H9 (cell line): ENCODE measurements around the gene VPS41. TPM values are rescaled to one million over a fixed set of nuclear protein-coding genes. Genes with fewer than 3 reads are reported as not detected.

ENCODE experiments used
- DNase-seq: peaks from one replicate; pipeline ENCODE4 v3.0.0-alpha.2; 2017
- H2AFZ ChIP-seq: one replicate; pipeline ENCODE4 v1.6.1; 2013; ENCODE audit warnings: mild to moderate bottlenecking, low read length, control low read depth, moderate library complexity
- H2AK5ac ChIP-seq: 2 replicates; pipeline ENCODE4 v1.6.1; 2013; ENCODE audit warnings: low read length, control low read depth, mixed read lengths; ENCODE audit not compliant: insufficient read length
- H2BK120ac ChIP-seq: one replicate; pipeline ENCODE4 v1.6.1; 2013; ENCODE audit warnings: low read depth, mild to moderate bottlenecking, low read length, control low read depth, inconsistent platforms; ENCODE audit not compliant: poor library complexity, severe bottlenecking
- H2BK12ac ChIP-seq: 2 replicates; pipeline ENCODE4 v1.6.1; 2013; ENCODE audit warnings: low read length, control low read depth, mixed read lengths, low read depth; ENCODE audit not compliant: insufficient read length
- H2BK15ac ChIP-seq: 2 replicates; pipeline ENCODE4 v1.6.1; 2013; ENCODE audit warnings: low read depth, low read length, control low read depth
- H2BK20ac ChIP-seq: one replicate; pipeline ENCODE4 v1.6.1; 2013; ENCODE audit warnings: low read depth, mild to moderate bottlenecking, low read length, control low read depth, inconsistent platforms; ENCODE audit not compliant: poor library complexity, severe bottlenecking
- H2BK5ac ChIP-seq: 2 replicates; pipeline ENCODE4 v1.6.1; 2013; ENCODE audit warnings: low read length, control low read depth, mixed read lengths; ENCODE audit not compliant: insufficient read length
- H3K14ac ChIP-seq: 2 replicates; pipeline ENCODE4 v1.6.1; 2013; ENCODE audit warnings: low read length, control low read depth; ENCODE audit not compliant: insufficient read depth
- H3K18ac ChIP-seq: 2 replicates; pipeline ENCODE4 v1.6.1; 2013; ENCODE audit warnings: low read depth, mild to moderate bottlenecking, mixed read lengths, low read length, control low read depth; ENCODE audit not compliant: insufficient read length
- H3K23ac ChIP-seq: 2 replicates; pipeline ENCODE4 v1.6.1; 2013; ENCODE audit warnings: low read length, control low read depth, mixed read lengths, low read depth; ENCODE audit not compliant: insufficient read length
- H3K23me2 ChIP-seq: 2 replicates; pipeline ENCODE4 v1.6.1; 2013; ENCODE audit warnings: low read depth, mild to moderate bottlenecking, mixed read lengths, low read length, control low read depth; ENCODE audit not compliant: insufficient read length, poor library complexity, severe bottlenecking
- H3K27ac ChIP-seq: 2 replicates; pipeline ENCODE4 v1.5.1; 2013; ENCODE audit warnings: low read length, control low read depth, mixed read lengths, low read depth; ENCODE audit not compliant: insufficient read length
- H3K27me3 ChIP-seq: 2 replicates; pipeline ENCODE4 v1.6.1; 2013; ENCODE audit warnings: low read length, control low read depth, inconsistent platforms; ENCODE audit not compliant: insufficient read depth
- H3K4ac ChIP-seq: 2 replicates; pipeline ENCODE4 v1.6.1; 2013; ENCODE audit warnings: low read depth, mild to moderate bottlenecking, control low read depth, inconsistent platforms, low read length, moderate library complexity
- H3K4me1 ChIP-seq: 2 replicates; pipeline ENCODE4 v1.6.1; 2013; ENCODE audit warnings: low read length, control low read depth, inconsistent platforms; ENCODE audit not compliant: insufficient read depth
- H3K4me2 ChIP-seq: 2 replicates; pipeline ENCODE4 v1.6.1; 2013; ENCODE audit warnings: low read length, control low read depth, mixed read lengths; ENCODE audit not compliant: insufficient read length, insufficient read depth
- H3K56ac ChIP-seq: 2 replicates; pipeline ENCODE4 v1.6.1; 2013; ENCODE audit warnings: low read depth, mild to moderate bottlenecking, mixed read lengths, low read length, control low read depth; ENCODE audit not compliant: insufficient read length
- H3K79me1 ChIP-seq: 2 replicates; pipeline ENCODE4 v1.6.1; 2013; ENCODE audit warnings: low read depth, mild to moderate bottlenecking, moderate library complexity, low read length, control low read depth, inconsistent platforms; ENCODE audit not compliant: insufficient read depth, poor library complexity, severe bottlenecking
- H3K79me2 ChIP-seq: 2 replicates; pipeline ENCODE4 v1.6.1; 2013; ENCODE audit warnings: low read length, control low read depth, inconsistent platforms; ENCODE audit not compliant: insufficient read depth
- H3K9ac ChIP-seq: 2 replicates; pipeline ENCODE4 v1.6.1; 2013; ENCODE audit warnings: low read length, control low read depth, mixed read lengths; ENCODE audit not compliant: insufficient read length; ENCODE audit errors: extremely low read depth
- H3K9me3 ChIP-seq: one replicate; pipeline ENCODE4 v1.6.1; 2013; ENCODE audit warnings: low read depth, low read length, inconsistent platforms; ENCODE audit not compliant: control insufficient read depth
- H3T11ph ChIP-seq: one replicate; pipeline ENCODE4 v1.6.1; 2013; ENCODE audit warnings: mild to moderate bottlenecking, low read length, control low read depth, inconsistent platforms
- H4K20me1 ChIP-seq: one replicate; pipeline ENCODE4 v1.6.1; 2013; ENCODE audit not compliant: control insufficient read depth, insufficient read length, insufficient read depth
- H4K5ac ChIP-seq: 2 replicates; pipeline ENCODE4 v1.6.1; 2013; ENCODE audit warnings: low read depth, mild to moderate bottlenecking, mixed read lengths, low read length, control low read depth; ENCODE audit not compliant: insufficient read length
- H4K8ac ChIP-seq: replicated peaks from 2 replicates; pipeline ENCODE4 v1.6.1; 2013; ENCODE audit warnings: low read length, control low read depth, mixed read lengths, low read depth; ENCODE audit not compliant: insufficient read length
- H4K91ac ChIP-seq: 2 replicates; pipeline ENCODE4 v1.6.1; 2013; ENCODE audit warnings: low read depth, mild to moderate bottlenecking, moderate library complexity, mixed read lengths, low read length, control low read depth; ENCODE audit not compliant: insufficient read length
- H3K27ac Mint-ChIP-seq, 3 experiments: 2 replicates in 2 of 3; 3 replicates in 1 of 3; pipeline ENCODE4 v1.8.0; 2020 to 2021; ENCODE audit warnings: mixed read lengths in 3 of 3, mild to moderate bottlenecking in 1 of 3, moderate library complexity in 1 of 3
- H3K27me3 Mint-ChIP-seq: 2 replicates; pipeline ENCODE4 v1.8.0; 2021; ENCODE audit warnings: low read depth, mild to moderate bottlenecking, moderate library complexity, mixed read lengths
- H3K36me3 Mint-ChIP-seq, 3 experiments: 2 replicates in 2 of 3; 3 replicates in 1 of 3; pipeline ENCODE4 v1.8.0; 2020 to 2021; ENCODE audit warnings: low read depth in 3 of 3, mixed read lengths in 3 of 3; ENCODE audit not compliant: insufficient read depth in 1 of 3
- H3K4me1 Mint-ChIP-seq, 2 experiments: 2 replicates each; pipeline ENCODE4 v1.8.0; 2020; ENCODE audit warnings: mixed read lengths in 2 of 2
- H3K4me3 Mint-ChIP-seq, 2 experiments: 2 replicates in 1 of 2; 3 replicates in 1 of 2; pipeline ENCODE4 v1.8.0; 2020 to 2021; ENCODE audit warnings: mild to moderate bottlenecking in 2 of 2, mixed read lengths in 2 of 2, moderate library complexity in 1 of 2
- H3K9me3 Mint-ChIP-seq, 2 experiments: 2 replicates in 1 of 2; 3 replicates in 1 of 2; pipeline ENCODE4 v1.8.0; 2020; ENCODE audit warnings: mild to moderate bottlenecking in 2 of 2, mixed read lengths in 2 of 2, moderate library complexity in 1 of 2
- CTCF ChIP-seq: fragments of 200-600 bp; sonication (generic); conservative IDR thresholded peaks from 3 replicates; pipeline ENCODE4 v1.8.0; 2021; ENCODE audit warnings: antibody characterized with exemption, mild to moderate bottlenecking
- WGBS: extraction: QIAGEN DNeasy Blood & Tissue Kit; methylation state at CpG from one replicate; pipeline ENCODE4 v1.1.7; 2013; ENCODE audit warnings: missing lambda C conversion rate, low lambda C conversion rate, mixed read lengths; ENCODE audit not compliant: insufficient read length; ENCODE audit errors: extremely low coverage; 5-methylcytosine and 5-hydroxymethylcytosine counted together
- total RNA-seq: library from RNA; stranded (reverse); gene quantifications from 2 replicates; pipeline ENCODE4 v1.2.1, GENCODE V29; 2021

Gene VPS41
- total RNA-seq, 1 experiment from 2014 or later, result 49.3 TPM

- H3K18ac ChIP-seq, result no peak overlapping the region
- no peak overlapping the region for H3K4me2 ChIP-seq
- no peak for TF ChIP-seq CTCF
- no peak overlapping the region for H4K5ac ChIP-seq
- no peak overlapping the region for H2BK20ac ChIP-seq
- no peak overlapping the region for H2BK5ac ChIP-seq
- no peak overlapping the region for H3K14ac ChIP-seq
- no peak overlapping the region for H3K4me3 Mint-ChIP-seq
- DNase-seq, result no peak
- no peak overlapping the region for H3K4ac ChIP-seq
- no peaks in the 10 kb centered on the region for H3K79me2 ChIP-seq
- no peak overlapping the region for H3K23ac ChIP-seq
- H3K36me3 Mint-ChIP-seq, result peaks cover 3 to 10% (median 4%) of the 10 kb centered on the region in 3 experiments; a peak in 3 of 7 replicates
- H3K4me1 ChIP-seq, result no peaks in the 10 kb centered on the region
- WGBS, result no CpG with 5 or more reads among the region's 3 CpGs
- no peaks in the 10 kb centered on the region for H4K20me1 ChIP-seq
- no peaks in the 10 kb centered on the region for H3K27me3 Mint-ChIP-seq
- H4K8ac ChIP-seq, result no peak overlapping the region
- H2AK5ac ChIP-seq, result no peak overlapping the region
- H3K9ac ChIP-seq, result no peak overlapping the region
- H2AFZ ChIP-seq, result no peak overlapping the region
- H3K23me2 ChIP-seq, result no peaks in the 10 kb centered on the region
- no peak overlapping the region for H4K91ac ChIP-seq
- H3K4me1 Mint-ChIP-seq, result peaks cover 7 to 10% of the 10 kb centered on the region in 2 experiments
- H3K56ac ChIP-seq, result no peak overlapping the region
- H3T11ph ChIP-seq, result no peak overlapping the region
- no peak overlapping the region for H2BK15ac ChIP-seq
- H2BK12ac ChIP-seq, result no peak overlapping the region
- H3K9me3 Mint-ChIP-seq, result peaks cover 0 to 6% of the 10 kb centered on the region in 2 experiments; a peak in 3 of 5 replicates
- H3K79me1 ChIP-seq, result no peaks in the 10 kb centered on the region
- no peak overlapping the region for H3K27ac Mint-ChIP-seq
- no peak overlapping the region for H3K27ac ChIP-seq
- H2BK120ac ChIP-seq, result no peak overlapping the region
- H3K9me3 ChIP-seq, result no peaks in the 10 kb centered on the region
- no peaks in the 10 kb centered on the region for H3K27me3 ChIP-seq
Observed at GRCh38 chr7:38834357-38834756, 74.6 kb downstream of the VPS41 start.
